GM12801 (cell line): ENCODE data around the gene HMGXB4.

Source experiments
- CTCF ChIP-seq: IDR thresholded peaks from one replicate; pipeline ENCODE4 v1.5.1; 2011; ENCODE audit warnings: control low read depth; ENCODE audit not compliant: insufficient read length; ENCODE audit errors: extremely low read depth

Gene HMGXB4

DNA sequence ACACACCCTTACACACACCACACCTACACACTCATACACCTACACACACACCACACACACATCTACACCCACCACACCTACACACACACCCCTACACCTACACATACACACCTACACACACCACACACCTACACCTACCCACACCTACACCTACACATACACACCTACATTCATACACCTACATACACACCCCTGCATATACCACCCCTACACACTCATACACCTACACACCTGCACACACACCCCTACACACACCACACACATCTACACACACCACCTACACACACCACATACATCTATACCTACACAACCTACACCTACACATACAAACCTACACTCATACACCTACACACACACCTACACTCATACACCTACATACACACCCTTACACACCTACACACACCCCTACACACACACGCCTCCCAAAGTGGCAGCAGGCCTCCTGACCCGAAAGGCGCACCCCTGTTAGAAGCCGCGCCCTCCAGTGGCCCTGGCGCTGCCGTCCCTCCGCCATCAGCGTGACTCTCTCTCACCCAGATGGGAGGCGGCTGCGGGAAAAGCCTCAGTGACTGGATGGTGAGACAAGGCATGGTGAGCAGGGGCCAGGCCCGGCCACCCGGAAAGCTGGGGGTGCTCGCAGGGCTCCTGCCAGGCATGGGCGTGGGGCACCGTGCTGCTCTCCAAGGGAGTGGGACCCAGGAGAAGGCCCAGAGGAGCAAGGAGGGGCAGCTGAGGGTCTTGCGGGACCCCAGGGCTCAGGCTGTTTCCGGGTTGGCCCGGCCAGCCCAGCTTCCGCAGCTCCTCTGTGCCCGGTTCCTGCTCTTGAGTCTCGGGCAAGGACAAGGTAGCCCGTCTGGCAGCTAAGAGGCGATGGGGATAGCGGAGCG is 86.6 kb downstream of the HMGXB4 start:
- TF ChIP-seq CTCF: no peak

GRCh38 chr22:35344956-35345690 is 87.8 kb downstream of the HMGXB4 start:
- TF ChIP-seq CTCF: no peak
